Prostate gland (tissue), 2 donors: ENCODE results near the gene HPCA.

ENCODE experiments used
- POLR2A ChIP-seq: fragments of 450-650 bp; IDR thresholded peaks from one replicate; pipeline ENCODE4 v1.6.1; 2016; ENCODE audit warnings: antibody characterized with exemption, mild to moderate bottlenecking
- TF ChIP-seq, protein P1 (sequence below), 4 experiments: fragments of 200-600 bp in 2 of 4; fragments of 450-650 bp in 2 of 4; sonication (generic) in 2 of 4; IDR thresholded peaks; 1 replicate in 3 of 4; 2 replicates in 1 of 4; pipeline ENCODE4 v1.5.1; 2016 to 2019; ENCODE audit warnings: antibody characterized with exemption in 4 of 4, mild to moderate bottlenecking in 2 of 4, moderate library complexity in 2 of 4

DNA sequence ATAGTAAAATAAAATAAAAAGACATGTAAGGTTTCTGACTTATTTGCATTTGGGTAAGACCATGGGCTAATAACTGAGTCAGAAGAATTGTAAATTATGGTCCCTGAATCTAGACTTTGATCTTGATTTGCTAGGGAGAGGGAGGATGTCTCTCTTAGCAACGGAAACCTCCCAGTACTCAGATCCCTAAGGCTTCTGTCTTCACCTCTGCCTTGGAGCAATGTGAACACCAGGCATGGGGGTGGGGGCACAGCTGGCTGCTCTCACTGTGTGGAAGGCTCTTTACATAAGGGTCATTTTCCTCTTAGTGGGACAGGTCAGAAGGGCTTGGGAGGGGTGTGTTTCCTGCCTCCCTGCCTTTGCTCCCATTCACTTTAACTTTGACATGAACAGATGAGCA, 31.9 kb downstream of the HPCA start:
- TF ChIP-seq, protein P1, sequence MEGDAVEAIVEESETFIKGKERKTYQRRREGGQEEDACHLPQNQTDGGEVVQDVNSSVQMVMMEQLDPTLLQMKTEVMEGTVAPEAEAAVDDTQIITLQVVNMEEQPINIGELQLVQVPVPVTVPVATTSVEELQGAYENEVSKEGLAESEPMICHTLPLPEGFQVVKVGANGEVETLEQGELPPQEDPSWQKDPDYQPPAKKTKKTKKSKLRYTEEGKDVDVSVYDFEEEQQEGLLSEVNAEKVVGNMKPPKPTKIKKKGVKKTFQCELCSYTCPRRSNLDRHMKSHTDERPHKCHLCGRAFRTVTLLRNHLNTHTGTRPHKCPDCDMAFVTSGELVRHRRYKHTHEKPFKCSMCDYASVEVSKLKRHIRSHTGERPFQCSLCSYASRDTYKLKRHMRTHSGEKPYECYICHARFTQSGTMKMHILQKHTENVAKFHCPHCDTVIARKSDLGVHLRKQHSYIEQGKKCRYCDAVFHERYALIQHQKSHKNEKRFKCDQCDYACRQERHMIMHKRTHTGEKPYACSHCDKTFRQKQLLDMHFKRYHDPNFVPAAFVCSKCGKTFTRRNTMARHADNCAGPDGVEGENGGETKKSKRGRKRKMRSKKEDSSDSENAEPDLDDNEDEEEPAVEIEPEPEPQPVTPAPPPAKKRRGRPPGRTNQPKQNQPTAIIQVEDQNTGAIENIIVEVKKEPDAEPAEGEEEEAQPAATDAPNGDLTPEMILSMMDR (IDR thresholded peaks at IDR 0.05), result no peak
- TF ChIP-seq POLR2A, result no peak
